Astrocyte of the cerebellum (primary cell): Measurements from ENCODE around the gene SGPP2.

Experiments used
- DNase-seq: peaks from one replicate; pipeline ENCODE4 v3.0.0-alpha.2; 2011; ENCODE audit warnings: low read depth
- H3K4me3 ChIP-seq: 2 replicates; pipeline ENCODE4 v1.5.1; 2011; ENCODE audit warnings: mild to moderate bottlenecking, low read depth, low read length, moderate library complexity
- CTCF ChIP-seq: IDR thresholded peaks from 2 replicates; pipeline ENCODE4 v1.5.1; 2012; ENCODE audit warnings: low read length, low read depth, moderate library complexity, mild to moderate bottlenecking; ENCODE audit errors: missing control alignments
- in situ Hi-C: cut with HindIII; loops from 2 replicates; pipeline ENCODE4 v1.10.0; 2017; ENCODE audit warnings: low sequenced_read_pairs

The SGPP2 gene

GRCh38 chr2:222494104-222494739 lies 69.9 kb downstream of the SGPP2 start:
- no peak for TF ChIP-seq CTCF
- H3K4me3 ChIP-seq = no peak overlapping the region
- DNase-seq = no peak
- in situ Hi-C loops = no loop called here

GRCh38 chr2:222495388-222495787 lies 71.0 kb downstream of the SGPP2 start:
- in situ Hi-C loops = no loop called here
- no peak for DNase-seq
- TF ChIP-seq CTCF = no peak
- no peak overlapping the region for H3K4me3 ChIP-seq

GRCh38 chr2:222499226-222499625 lies 74.9 kb downstream of the SGPP2 start:
- in situ Hi-C loops = no loop called here
- no peak for TF ChIP-seq CTCF
- H3K4me3 ChIP-seq = no peak overlapping the region
- no peak for DNase-seq

- H3K4me3 ChIP-seq = no peak overlapping the region
- no peak for TF ChIP-seq CTCF
- in situ Hi-C loops = no loop called here
- DNase-seq = no peak
These were observed 79.8 kb downstream of the SGPP2 start for GRCh38 chr2:222504191-222504590.

- DNase-seq = no peak
- no peak for TF ChIP-seq CTCF
- H3K4me3 ChIP-seq = no peak overlapping the region
- in situ Hi-C loops = no loop called here
These were observed 80.4 kb downstream of the SGPP2 start for GRCh38 chr2:222504719-222505118.

- TF ChIP-seq CTCF = no peak
- in situ Hi-C loops = no loop called here
- no peak overlapping the region for H3K4me3 ChIP-seq
- no peak for DNase-seq
These were observed 82.0 kb downstream of the SGPP2 start for GRCh38 chr2:222506230-222506935.
